Activated T-helper 9 cell treated with anti-CD3 and anti-CD28 coated beads, Interleukin-2, amount 50 U/mL, for 16 hours (primary cell): ENCODE data around the gene ZNF649.

Source experiments
- DNase-seq: peaks from one replicate; pipeline ENCODE4 v3.0.0-alpha.2; 2020; ENCODE audit warnings: low read depth

ZNF649 gene

GRCh38 chr19:51887522-51888498, 17.0 kb downstream of the ZNF649 start, which contains the start of gene ZNF577:
Gene ZNF577, minus strand, starts transcription at chr19:51887951. Its CDS starts 7,569 bp downstream, at chr19:51880382.
- DNase-seq, result peak; percentile 55

- DNase-seq, result no peak
Observed at GRCh38 chr19:51884713-51885112, 20.1 kb downstream of the ZNF649 start.

GRCh38 chr19:51882518-51882917, 22.3 kb downstream of the ZNF649 start:
- no peak for DNase-seq

- no peak for DNase-seq
Observed at GRCh38 chr19:51873097-51873496, 31.7 kb downstream of the ZNF649 start.

GRCh38 chr19:51861870-51862622, 42.8 kb downstream of the ZNF649 start:
- DNase-seq, result no peak
